ENCODE measurements around the gene MVK. TPM values are rescaled to one million over a fixed set of nuclear protein-coding genes. Genes with fewer than 3 reads are reported as not detected.

The MVK gene
- total and polyA plus RNA-seq, 4 donors = 34.9 to 50.3 (median 41.4) TPM

DNA sequence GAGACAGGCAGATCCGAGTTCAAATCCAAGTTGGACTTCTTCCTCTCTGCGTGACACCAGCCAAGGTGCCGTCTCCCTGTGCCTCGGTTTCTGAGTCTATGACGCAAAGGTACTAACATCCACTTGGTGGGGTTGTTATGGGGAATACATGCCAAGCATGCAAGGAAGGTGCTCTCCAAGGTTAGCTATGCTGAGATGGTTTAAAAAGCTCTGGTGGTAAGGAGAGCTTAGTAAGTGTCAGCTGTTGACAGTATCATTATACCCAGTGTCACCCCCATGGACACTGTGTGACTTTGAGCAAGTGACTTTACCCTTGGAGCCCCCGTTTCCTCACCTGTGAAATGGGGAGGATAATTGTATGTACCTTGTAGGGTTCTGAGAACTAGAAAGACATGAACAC lies 22.5 kb upstream of the MVK start:
- H3K27ac ChIP-seq (ENCODE audit: low read depth in 1 of 2, low read length in 2 of 2) = no peak overlapping the region
- H3K4me3 ChIP-seq (ENCODE audit: low read depth in 1 of 3, low read length in 3 of 3) = no peak overlapping the region
- TF ChIP-seq, protein P1, sequence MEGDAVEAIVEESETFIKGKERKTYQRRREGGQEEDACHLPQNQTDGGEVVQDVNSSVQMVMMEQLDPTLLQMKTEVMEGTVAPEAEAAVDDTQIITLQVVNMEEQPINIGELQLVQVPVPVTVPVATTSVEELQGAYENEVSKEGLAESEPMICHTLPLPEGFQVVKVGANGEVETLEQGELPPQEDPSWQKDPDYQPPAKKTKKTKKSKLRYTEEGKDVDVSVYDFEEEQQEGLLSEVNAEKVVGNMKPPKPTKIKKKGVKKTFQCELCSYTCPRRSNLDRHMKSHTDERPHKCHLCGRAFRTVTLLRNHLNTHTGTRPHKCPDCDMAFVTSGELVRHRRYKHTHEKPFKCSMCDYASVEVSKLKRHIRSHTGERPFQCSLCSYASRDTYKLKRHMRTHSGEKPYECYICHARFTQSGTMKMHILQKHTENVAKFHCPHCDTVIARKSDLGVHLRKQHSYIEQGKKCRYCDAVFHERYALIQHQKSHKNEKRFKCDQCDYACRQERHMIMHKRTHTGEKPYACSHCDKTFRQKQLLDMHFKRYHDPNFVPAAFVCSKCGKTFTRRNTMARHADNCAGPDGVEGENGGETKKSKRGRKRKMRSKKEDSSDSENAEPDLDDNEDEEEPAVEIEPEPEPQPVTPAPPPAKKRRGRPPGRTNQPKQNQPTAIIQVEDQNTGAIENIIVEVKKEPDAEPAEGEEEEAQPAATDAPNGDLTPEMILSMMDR (IDR thresholded peaks at IDR 0.05; ENCODE audit: low read depth, low read length, missing input control) = no peak
- TF ChIP-seq, protein P2, sequence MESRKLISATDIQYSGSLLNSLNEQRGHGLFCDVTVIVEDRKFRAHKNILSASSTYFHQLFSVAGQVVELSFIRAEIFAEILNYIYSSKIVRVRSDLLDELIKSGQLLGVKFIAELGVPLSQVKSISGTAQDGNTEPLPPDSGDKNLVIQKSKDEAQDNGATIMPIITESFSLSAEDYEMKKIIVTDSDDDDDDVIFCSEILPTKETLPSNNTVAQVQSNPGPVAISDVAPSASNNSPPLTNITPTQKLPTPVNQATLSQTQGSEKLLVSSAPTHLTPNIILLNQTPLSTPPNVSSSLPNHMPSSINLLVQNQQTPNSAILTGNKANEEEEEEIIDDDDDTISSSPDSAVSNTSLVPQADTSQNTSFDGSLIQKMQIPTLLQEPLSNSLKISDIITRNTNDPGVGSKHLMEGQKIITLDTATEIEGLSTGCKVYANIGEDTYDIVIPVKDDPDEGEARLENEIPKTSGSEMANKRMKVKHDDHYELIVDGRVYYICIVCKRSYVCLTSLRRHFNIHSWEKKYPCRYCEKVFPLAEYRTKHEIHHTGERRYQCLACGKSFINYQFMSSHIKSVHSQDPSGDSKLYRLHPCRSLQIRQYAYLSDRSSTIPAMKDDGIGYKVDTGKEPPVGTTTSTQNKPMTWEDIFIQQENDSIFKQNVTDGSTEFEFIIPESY (IDR thresholded peaks at IDR 0.05) = no peak
- TF ChIP-seq TAF1 (conservative IDR thresholded peaks at IDR 0.05) (no peak), FOXA1 (IDR thresholded peaks at IDR 0.05) (no peak), EGR1 (IDR thresholded peaks at IDR 0.05; ENCODE audit: low read depth in 2 of 2) (no peak), NR2F2 (IDR thresholded peaks at IDR 0.05) (no peak), JUND (IDR thresholded peaks at IDR 0.05) (no peak), FOXA2 (IDR thresholded peaks at IDR 0.05) (no peak), HNF4G (IDR thresholded peaks at IDR 0.05) (no peak), RXRA (IDR thresholded peaks at IDR 0.05) (no peak), RAD21 (IDR thresholded peaks at IDR 0.05) (no peak), HNF4A (conservative IDR thresholded peaks at IDR 0.05) (no peak), YY1 (IDR thresholded peaks at IDR 0.05) (no peak), SP1 (IDR thresholded peaks at IDR 0.05) (no peak), GABPA (IDR thresholded peaks at IDR 0.05 in 1 of 2, conservative IDR thresholded peaks at IDR 0.05 in 1 of 2) (no peak)
- TF ChIP-seq, protein P3, sequence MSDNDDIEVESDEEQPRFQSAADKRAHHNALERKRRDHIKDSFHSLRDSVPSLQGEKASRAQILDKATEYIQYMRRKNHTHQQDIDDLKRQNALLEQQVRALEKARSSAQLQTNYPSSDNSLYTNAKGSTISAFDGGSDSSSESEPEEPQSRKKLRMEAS (IDR thresholded peaks at IDR 0.05) = no peak
- TF ChIP-seq, protein P4, sequence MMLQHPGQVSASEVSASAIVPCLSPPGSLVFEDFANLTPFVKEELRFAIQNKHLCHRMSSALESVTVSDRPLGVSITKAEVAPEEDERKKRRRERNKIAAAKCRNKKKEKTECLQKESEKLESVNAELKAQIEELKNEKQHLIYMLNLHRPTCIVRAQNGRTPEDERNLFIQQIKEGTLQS (IDR thresholded peaks at IDR 0.05) = no peak
- H3K9me3 ChIP-seq (ENCODE audit: control insufficient read depth in 4 of 4, low read length in 3 of 4) = no peaks in the 10 kb centered on the region
- 89% methylated on average over 6 of the region's 6 CpGs for WGBS
- peaks cover 0 to 30% (median 22%) of the 10 kb centered on the region in 4 donors for H3K4me1 ChIP-seq (ENCODE audit: control insufficient read depth in 4 of 4, insufficient read depth in 4 of 4, low read length in 3 of 4)
- DNase-seq (ENCODE audit: low spot score) = no peak
- H3K9ac ChIP-seq (ENCODE audit: low read depth in 1 of 2, low read length in 2 of 2) = no peak overlapping the region
- no peaks in the 10 kb centered on the region for H3K36me3 ChIP-seq (ENCODE audit: control insufficient read depth in 4 of 4, insufficient read depth in 3 of 4, low read depth in 1 of 4, low read length in 3 of 4)
- peaks cover 0 to 4% (median 0%) of the 10 kb centered on the region in 4 donors for H3K27me3 ChIP-seq (ENCODE audit: control insufficient read depth in 4 of 4, insufficient read depth in 4 of 4, low read length in 3 of 4)

DNA sequence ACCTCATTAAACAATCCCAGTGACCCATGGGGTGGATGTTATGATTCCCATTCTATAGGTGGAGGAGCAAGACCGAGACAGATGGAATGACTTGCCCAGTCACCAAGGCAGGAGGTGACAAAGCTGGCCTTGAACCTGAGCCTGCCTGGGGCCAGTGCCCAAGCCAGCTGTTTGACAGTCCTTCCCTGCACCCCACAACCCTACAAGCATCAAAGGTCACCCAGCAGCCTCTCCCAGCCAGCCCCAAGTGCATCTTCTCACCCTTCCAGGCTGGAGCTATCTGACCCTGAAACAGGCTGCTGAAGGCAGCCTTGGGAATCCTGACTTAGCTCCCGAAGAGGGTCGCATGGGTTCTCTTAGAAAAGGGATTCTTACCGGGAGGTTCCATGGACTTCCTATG lies 20.6 kb upstream of the MVK start:
- Histone ChIP-seq H3K27me3 (ENCODE audit: control insufficient read depth in 4 of 4, insufficient read depth in 4 of 4, low read length in 3 of 4) (no peaks in the 10 kb centered on the region), H3K36me3 (ENCODE audit: control insufficient read depth in 4 of 4, insufficient read depth in 3 of 4, low read depth in 1 of 4, low read length in 3 of 4) (no peaks in the 10 kb centered on the region), H3K9me3 (ENCODE audit: control insufficient read depth in 4 of 4, low read length in 3 of 4) (no peaks in the 10 kb centered on the region), H3K9ac (ENCODE audit: low read depth in 1 of 2, low read length in 2 of 2) (no peak overlapping the region), H3K27ac (ENCODE audit: low read depth in 1 of 2, low read length in 2 of 2) (no peak overlapping the region), H3K4me1 (ENCODE audit: control insufficient read depth in 4 of 4, insufficient read depth in 4 of 4, low read length in 3 of 4) (peaks cover 0 to 48% (median 39%) of the 10 kb centered on the region in 4 donors), H3K4me3 (ENCODE audit: low read depth in 1 of 3, low read length in 3 of 3) (no peak overlapping the region)
- 67% methylated on average over 4 of the region's 4 CpGs for WGBS
- DNase-seq (ENCODE audit: low spot score) = no peak
- TF ChIP-seq FOXA2 (IDR thresholded peaks at IDR 0.05) (no peak), HNF4A (conservative IDR thresholded peaks at IDR 0.05) (peak in 1 of 2 donors; percentile 25), NR2F2 (IDR thresholded peaks at IDR 0.05) (no peak)

Measured in liver (tissue), 9 donors.